Measurements from ENCODE around the gene CREB3L2.
"Not testable (repeated sequence)": the region's sequence is repeated elsewhere in the genome, so short reads cannot be mapped to it uniquely, and the experiment has no call there.

Gene CREB3L2

GRCh38 chr7:137986252-137987017 is 15.5 kb downstream of the CREB3L2 start:
- DNase-seq = no peak

- no peak for DNase-seq
Measured at GRCh38 chr7:137985897-137986251, 16.0 kb downstream of the CREB3L2 start.

DNA sequence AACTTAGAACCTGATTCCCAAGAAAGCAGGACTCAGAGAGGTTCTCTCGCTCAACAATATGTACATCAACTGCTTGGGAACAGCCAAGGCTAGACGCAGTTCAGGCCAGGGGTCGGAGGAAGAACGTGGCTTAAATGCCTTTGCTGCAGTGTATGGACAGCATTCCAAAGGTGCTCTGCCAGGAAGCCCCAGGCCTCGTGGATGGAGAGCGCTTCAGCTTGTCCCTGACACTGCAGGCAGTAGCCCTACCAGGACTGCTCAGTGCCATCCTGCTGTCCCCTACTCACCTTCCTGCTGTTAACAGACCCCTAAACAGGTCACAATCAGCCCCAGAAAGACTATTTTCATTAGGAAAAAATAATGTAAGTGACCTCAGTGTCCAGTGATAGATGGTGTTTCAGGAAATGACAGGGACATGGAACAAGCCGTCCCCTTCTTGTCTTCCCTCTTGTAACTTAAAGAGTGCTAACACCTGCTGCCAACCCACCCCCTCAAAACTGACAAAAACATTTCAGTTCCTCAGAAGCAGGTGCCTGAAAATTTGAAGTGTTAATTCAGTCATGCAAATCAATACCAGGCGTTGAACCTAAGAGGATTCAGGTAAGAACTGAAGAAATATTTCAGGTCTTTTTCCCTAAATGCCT is 16.5 kb downstream of the CREB3L2 start:
- no peak for DNase-seq

DNA sequence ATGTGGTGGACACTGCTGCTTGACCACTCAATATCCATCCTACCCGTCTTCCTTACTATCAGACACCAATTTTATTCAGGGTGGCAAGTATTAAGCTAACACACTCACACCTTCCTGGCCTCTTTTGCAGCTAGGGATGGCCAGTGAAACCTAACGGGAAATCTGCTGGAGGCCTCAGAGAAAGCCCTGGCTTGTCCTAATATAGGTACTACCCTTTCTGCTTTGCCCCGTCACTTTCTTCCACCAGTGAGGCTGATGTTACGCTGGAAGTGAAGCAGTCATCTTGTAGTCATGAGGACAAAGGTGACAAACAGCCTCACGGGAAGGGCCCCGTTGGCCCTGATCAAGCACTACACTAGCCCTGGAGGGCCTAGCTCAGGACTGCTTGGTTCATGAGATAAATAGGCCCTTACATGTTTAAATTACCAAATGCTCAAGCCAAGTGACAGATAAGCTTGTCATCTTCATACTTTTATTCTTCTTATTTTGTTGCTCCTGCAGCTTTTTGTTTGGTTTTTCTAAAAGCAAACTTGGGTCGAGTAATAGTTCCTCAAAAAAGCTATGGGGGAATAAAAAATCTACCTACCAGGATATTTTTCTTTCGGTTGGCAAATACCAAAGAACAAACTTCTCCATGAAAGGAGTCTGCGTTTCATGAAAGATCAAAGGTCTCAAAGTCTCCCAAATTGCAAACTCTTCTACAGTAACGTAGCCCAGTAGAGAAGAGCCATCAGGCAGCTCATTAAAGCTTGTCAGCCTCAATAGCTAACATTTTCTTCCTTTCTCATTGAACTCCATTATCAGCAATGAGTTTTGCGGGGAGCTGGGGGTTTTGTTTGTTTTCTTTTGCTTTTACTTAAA is 17.5 kb downstream of the CREB3L2 start:
- no peak for DNase-seq

- DNase-seq = no peak
Measured at GRCh38 chr7:137983323-137984008, 18.4 kb downstream of the CREB3L2 start.

DNA sequence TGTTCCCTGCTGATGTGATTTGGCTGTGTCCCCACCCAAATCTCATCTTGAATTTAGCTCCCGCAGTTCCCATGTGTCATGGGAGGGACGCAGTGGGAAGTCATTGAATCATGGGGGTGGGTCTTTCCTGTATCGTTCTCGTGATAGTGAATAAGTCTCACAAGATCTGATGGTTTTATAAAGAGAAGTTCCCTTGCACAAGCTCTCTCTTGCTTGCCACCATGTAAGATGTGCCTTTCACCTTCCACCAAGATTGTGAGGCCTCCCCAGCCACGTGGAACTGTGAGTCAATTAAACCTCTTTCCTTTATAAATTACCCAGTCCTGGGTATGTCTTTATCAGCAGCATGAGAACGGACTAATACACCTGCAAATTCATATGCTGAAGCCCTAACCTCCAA is 19.5 kb downstream of the CREB3L2 start:
- not testable (repeated sequence) for DNase-seq

DNA sequence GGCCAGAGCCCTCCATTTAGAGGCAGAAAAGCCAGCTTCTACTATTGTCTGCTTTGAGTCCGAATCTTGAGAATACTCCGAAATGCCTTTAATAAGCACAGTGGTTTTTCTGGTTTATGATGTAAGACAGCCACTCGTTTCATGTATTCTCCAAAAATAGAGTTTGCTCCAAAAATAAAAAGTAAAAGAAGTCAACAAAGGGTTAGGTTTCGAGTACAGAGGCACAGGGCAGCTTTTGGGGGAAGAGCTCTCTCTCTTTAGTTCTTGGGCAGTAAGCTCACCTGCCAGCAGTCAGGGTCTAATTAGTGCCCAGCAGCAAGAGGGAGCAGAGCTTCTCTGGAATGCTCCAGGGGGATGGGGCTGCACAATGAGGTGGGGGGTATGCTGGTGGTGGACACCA is 20.2 kb downstream of the CREB3L2 start:
- no peak for DNase-seq

GRCh38 chr7:137981175-137981574 is 20.7 kb downstream of the CREB3L2 start:
- DNase-seq = no peak

GRCh38 chr7:137980308-137980707 is 21.6 kb downstream of the CREB3L2 start:
- no peak for DNase-seq

- peak in 1 of 2 experiments; percentile 6 for DNase-seq
Measured at GRCh38 chr7:137978464-137979237, 23.2 kb downstream of the CREB3L2 start.

DNA sequence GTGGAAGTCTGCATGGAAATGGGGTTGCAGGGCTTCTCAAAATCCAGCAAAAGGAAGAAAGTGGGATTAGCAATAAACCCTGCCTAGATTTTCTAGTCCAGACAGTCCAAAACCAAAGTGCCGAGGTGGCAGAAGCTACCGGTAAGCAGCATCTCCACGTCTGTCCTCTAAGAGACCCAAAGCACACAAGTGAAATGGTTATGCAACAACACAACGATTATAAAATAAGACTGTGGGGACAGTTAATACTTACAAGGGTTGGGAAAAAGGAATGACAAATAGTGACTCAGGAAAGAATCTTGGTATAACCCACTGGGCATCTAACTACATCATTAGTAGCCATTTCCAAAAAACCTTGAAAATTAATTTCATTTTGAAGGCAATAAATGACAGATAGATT is 24.7 kb downstream of the CREB3L2 start:
- no peak for DNase-seq

- no peak for DNase-seq
Measured at GRCh38 chr7:137976696-137977095, 25.2 kb downstream of the CREB3L2 start.

- DNase-seq = no peak
Measured at GRCh38 chr7:137976232-137976631, 25.7 kb downstream of the CREB3L2 start.

DNA sequence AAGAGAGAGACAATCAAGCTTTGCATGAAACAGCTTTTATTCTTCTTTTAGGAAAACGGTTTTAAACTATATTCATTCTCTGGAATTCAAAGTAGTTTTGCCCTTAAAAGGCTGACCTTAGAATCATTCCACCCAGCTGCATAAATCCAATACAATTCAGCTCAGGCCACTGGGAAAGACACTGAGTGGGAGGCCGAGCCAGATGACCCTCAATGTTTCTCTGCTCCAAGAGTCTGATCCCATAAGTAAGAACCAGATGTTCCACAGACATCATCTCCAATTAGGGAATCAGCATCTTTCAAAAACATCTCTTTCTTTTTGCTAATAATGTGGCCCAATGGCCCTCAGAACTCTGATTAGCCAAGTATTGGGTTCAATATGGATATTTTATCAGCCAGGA is 26.1 kb downstream of the CREB3L2 start:
- no peak for DNase-seq

GRCh38 chr7:137975221-137975620 is 26.7 kb downstream of the CREB3L2 start:
- DNase-seq = no peak

DNA sequence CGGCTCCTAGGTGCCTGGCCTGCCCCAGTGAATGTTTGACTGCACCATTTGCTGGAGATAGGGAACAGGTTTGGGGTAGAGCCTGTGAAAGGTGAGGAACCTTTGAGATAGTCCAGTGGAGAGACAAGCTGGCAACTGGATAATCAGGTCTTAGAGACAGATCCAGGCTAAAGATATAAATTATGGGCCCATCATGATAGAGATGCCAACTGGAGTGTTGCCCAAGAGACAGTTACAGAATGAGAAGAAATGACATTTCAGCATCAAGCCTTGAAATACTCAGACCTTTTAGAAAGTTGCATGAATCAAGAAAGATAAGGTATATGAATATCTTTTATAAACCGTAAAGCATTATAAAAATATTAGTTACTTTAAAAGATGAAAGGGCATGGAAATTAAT is 27.1 kb downstream of the CREB3L2 start:
- DNase-seq = no peak

DNA sequence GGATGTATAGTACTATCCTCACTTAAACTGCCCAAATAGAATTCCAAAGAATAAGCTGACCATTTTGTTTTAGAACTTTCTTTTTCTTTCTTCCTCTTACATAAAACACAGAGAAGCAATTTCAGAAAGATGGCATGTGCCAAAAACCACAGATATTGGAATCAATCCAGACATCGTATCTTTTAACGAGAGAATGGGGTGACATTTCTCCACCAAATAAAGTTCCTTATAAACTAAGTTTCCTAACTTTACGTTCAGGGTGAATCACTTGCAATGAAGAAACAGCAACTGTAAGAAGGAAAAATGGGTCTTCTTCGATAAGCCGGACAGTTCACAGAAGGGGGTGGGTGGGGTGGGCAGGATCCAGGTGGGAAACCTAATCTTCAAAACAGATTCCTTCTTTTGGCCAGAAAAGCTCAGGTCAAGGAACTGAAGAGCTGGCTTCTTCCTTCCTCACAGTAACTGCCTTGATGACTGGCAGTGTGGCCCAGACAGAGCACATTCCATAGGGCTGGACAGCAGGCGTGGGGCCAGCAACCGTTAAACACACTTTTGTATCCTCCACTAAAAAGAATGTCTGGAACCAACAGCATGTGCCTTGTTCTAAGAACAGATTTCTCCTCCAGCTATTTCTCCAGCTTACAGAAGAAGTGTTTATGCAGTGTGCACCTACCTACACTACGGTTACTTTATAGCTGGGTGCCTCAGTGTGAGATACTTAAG is 31.5 kb downstream of the CREB3L2 start:
- DNase-seq = peak; percentile 40 to 61

DNA sequence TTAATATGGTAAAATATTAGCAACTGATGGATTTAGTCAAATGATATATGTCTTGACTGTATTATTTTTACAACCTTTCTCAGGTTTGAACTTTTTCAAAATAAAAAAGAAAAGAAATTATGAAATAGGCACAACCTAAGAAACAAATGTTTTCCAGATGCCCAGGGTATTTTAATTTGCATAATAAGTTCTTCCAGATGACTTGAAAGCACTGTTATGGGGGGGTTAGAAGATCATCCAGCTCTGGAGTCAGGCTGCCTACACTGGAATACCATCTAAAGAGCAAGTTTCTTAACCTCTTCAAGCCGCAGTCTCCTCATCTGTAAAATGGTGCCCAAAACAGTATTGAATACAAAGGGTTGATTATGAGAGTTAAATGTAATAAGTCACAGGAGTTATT is 32.1 kb downstream of the CREB3L2 start:
- no peak for DNase-seq

- DNase-seq = no peak
Measured at GRCh38 chr7:137968890-137969289, 33.0 kb downstream of the CREB3L2 start.

DNA sequence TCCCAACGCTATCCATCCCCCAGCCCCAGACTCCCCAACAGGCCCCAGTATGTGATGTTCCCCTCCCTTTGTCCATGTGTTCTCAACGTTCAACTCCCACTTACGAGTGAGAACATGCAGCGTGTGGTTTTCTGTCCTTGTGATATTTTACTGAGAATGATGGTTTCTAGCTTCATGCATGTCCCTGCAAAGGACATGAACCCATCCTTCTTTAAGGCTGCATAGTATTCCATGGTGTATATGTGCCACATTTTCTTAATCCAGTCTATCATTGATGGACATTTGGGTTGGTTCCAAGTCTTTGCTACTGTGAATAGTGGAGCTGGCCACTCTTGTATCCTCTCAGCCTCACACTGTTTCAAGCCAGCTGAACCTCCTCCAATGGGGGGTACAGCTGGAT is 33.5 kb downstream of the CREB3L2 start:
- DNase-seq = not testable (repeated sequence)

GRCh38 chr7:137967143-137968018 is 34.5 kb downstream of the CREB3L2 start:
- DNase-seq = no peak
